GM12892 (cell line): ENCODE results near the gene USP36.

Experiments
- POLR2A ChIP-seq: IDR thresholded peaks from 2 replicates; pipeline ENCODE4 v1.6.1; 2011; ENCODE audit warnings: low read depth, low read length, control low read depth
- POLR2AphosphoS5 ChIP-seq: IDR thresholded peaks from 2 replicates; pipeline ENCODE4 v1.6.1; 2011; ENCODE audit warnings: low read depth, low read length, control low read depth

GRCh38 chr17:78780335-78780734, 60.3 kb downstream of the USP36 start:
- TF ChIP-seq POLR2A (no peak), POLR2AphosphoS5 (no peak)
